ENCODE results near the gene NKX2-1. TPM values are rescaled to one million over a fixed set of nuclear protein-coding genes. Genes with fewer than 3 reads are reported as not detected.
A peak's percentile ranks its signal among the peaks of the same experiment; 100 is the strongest.

Gene NKX2-1
- total and polyA plus RNA-seq, 2 of the 13 experiments (the other 11 are each of a cell fraction or from before 2014, with no cell fraction given): not detected

DNA sequence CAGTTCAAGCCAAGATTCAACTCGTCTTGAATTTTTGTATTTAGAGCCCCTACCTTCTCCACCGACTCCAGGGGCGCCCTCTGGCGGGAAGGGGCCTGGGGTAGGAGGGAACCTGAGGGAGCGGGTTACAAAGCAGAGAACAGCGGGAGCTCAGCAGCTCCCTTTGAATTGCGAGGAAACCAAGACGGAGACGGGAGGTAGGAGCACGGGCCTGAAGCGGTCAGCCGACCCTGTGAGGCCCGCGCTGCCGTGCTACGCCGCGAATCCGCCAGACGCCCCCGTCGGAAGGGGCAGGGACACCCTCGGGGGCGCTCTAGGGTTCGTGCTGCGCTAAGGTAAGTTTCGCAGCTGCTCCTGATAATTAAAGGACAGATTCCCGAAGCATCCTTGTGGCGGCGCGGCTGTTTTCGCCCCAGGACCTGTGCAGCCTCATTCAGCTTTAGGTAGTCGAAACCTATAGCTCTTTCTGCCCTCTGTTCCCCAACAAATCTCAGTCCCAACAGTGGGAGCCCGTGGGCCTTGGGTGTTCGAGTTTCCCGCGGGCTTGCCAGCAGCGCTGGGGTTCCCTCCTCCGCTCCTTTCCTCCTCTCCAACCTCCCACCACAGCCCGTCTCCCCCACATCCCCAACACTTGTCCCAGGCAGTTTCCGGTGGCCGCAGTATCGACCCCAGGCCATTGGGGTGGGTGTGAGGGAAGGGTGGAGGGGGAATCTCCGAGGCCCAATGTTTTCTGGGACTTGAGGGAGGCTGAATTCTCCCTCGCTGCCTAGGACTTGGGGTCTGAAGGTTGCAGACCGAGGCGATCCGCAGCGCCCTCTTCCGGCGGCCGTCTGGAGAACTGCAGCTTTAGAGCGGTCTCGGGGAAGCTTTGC, 5.1 kb upstream of the NKX2-1 start (continued):
- peak; percentile 97 for TF ChIP-seq XRCC5 (optimal IDR thresholded peaks at IDR 0.05; ENCODE audit: low read length)
- no peak for TF ChIP-seq SAP130 (CRISPR knock-in tag; IDR thresholded peaks at IDR 0.05; ENCODE audit: low read depth)
- TF ChIP-seq SOX13 (IDR thresholded peaks at IDR 0.05): no peak
- TF ChIP-seq SOX13 (CRISPR knock-in tag; conservative IDR thresholded peaks at IDR 0.05 in 1 of 2, IDR thresholded peaks at IDR 0.05 in 1 of 2): no peak
- TF ChIP-seq, protein P1, sequence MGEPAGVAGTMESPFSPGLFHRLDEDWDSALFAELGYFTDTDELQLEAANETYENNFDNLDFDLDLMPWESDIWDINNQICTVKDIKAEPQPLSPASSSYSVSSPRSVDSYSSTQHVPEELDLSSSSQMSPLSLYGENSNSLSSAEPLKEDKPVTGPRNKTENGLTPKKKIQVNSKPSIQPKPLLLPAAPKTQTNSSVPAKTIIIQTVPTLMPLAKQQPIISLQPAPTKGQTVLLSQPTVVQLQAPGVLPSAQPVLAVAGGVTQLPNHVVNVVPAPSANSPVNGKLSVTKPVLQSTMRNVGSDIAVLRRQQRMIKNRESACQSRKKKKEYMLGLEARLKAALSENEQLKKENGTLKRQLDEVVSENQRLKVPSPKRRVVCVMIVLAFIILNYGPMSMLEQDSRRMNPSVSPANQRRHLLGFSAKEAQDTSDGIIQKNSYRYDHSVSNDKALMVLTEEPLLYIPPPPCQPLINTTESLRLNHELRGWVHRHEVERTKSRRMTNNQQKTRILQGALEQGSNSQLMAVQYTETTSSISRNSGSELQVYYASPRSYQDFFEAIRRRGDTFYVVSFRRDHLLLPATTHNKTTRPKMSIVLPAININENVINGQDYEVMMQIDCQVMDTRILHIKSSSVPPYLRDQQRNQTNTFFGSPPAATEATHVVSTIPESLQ (CRISPR knock-in tag; conservative IDR thresholded peaks at IDR 0.05): no peak
- no peak for TF ChIP-seq PAWR (CRISPR knock-in tag; IDR thresholded peaks at IDR 0.05; ENCODE audit: borderline replicate concordance)
- TF ChIP-seq ZNF567 (CRISPR knock-in tag; IDR thresholded peaks at IDR 0.05; ENCODE audit: borderline replicate concordance): 0 out of 2 replicates have a peak, but pooled peaks have one; percentile 49
- TF ChIP-seq ZNF337 (CRISPR knock-in tag; IDR thresholded peaks at IDR 0.05; ENCODE audit: borderline replicate concordance, low read depth): no peak
- no peak for TF ChIP-seq NKX3-1 (CRISPR knock-in tag; IDR thresholded peaks at IDR 0.05)
- TF ChIP-seq, protein P2, sequence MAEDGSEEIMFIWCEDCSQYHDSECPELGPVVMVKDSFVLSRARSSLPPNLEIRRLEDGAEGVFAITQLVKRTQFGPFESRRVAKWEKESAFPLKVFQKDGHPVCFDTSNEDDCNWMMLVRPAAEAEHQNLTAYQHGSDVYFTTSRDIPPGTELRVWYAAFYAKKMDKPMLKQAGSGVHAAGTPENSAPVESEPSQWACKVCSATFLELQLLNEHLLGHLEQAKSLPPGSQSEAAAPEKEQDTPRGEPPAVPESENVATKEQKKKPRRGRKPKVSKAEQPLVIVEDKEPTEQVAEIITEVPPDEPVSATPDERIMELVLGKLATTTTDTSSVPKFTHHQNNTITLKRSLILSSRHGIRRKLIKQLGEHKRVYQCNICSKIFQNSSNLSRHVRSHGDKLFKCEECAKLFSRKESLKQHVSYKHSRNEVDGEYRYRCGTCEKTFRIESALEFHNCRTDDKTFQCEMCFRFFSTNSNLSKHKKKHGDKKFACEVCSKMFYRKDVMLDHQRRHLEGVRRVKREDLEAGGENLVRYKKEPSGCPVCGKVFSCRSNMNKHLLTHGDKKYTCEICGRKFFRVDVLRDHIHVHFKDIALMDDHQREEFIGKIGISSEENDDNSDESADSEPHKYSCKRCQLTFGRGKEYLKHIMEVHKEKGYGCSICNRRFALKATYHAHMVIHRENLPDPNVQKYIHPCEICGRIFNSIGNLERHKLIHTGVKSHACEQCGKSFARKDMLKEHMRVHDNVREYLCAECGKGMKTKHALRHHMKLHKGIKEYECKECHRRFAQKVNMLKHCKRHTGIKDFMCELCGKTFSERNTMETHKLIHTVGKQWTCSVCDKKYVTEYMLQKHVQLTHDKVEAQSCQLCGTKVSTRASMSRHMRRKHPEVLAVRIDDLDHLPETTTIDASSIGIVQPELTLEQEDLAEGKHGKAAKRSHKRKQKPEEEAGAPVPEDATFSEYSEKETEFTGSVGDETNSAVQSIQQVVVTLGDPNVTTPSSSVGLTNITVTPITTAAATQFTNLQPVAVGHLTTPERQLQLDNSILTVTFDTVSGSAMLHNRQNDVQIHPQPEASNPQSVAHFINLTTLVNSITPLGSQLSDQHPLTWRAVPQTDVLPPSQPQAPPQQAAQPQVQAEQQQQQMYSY (CRISPR knock-in tag; IDR thresholded peaks at IDR 0.05): no peak
- 0 out of 2 replicates have a peak, but pooled peaks have one; percentile 34 for TF ChIP-seq ZNF572 (CRISPR knock-in tag; IDR thresholded peaks at IDR 0.05)

Data from HepG2 (cell line).